Uterus (tissue), 2 donors: ENCODE results near the gene FBXW12.
"Not testable (repeated sequence)": the region's sequence is repeated elsewhere in the genome, so short reads cannot be mapped to it uniquely, and the experiment has no call there.

Source experiments
- POLR2A ChIP-seq, 2 donors: fragments of 450-650 bp; IDR thresholded peaks; one replicate each; pipeline ENCODE4 v1.6.1; 2016; ENCODE audit warnings: antibody characterized with exemption in 2 of 2, mild to moderate bottlenecking in 1 of 2, moderate library complexity in 1 of 2
- TF ChIP-seq, protein P1 (sequence below), 4 experiments: fragments of 200-600 bp in 2 of 4; fragments of 450-650 bp in 2 of 4; sonication (generic) in 2 of 4; IDR thresholded peaks; one replicate each; pipeline ENCODE4 v1.5.1; 2016 to 2019; ENCODE audit warnings: antibody characterized with exemption in 4 of 4, mild to moderate bottlenecking in 2 of 4, moderate library complexity in 1 of 4

GRCh38 chr3:48401434-48401901 is 29.4 kb downstream of the FBXW12 start:
- TF ChIP-seq, protein P1, sequence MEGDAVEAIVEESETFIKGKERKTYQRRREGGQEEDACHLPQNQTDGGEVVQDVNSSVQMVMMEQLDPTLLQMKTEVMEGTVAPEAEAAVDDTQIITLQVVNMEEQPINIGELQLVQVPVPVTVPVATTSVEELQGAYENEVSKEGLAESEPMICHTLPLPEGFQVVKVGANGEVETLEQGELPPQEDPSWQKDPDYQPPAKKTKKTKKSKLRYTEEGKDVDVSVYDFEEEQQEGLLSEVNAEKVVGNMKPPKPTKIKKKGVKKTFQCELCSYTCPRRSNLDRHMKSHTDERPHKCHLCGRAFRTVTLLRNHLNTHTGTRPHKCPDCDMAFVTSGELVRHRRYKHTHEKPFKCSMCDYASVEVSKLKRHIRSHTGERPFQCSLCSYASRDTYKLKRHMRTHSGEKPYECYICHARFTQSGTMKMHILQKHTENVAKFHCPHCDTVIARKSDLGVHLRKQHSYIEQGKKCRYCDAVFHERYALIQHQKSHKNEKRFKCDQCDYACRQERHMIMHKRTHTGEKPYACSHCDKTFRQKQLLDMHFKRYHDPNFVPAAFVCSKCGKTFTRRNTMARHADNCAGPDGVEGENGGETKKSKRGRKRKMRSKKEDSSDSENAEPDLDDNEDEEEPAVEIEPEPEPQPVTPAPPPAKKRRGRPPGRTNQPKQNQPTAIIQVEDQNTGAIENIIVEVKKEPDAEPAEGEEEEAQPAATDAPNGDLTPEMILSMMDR (IDR thresholded peaks at IDR 0.05) = not testable (repeated sequence)
- not testable (repeated sequence) for TF ChIP-seq POLR2A (IDR thresholded peaks at IDR 0.05)
